GM12875 (cell line): ENCODE measurements around the gene FBXL14.
A peak's percentile ranks its signal among the peaks of the same experiment; 100 is the strongest.

Experiments used
- H3K4me3 ChIP-seq: one replicate; pipeline ENCODE4 v1.5.1; 2011; ENCODE audit warnings: low read depth, low read length, control low read depth
- CTCF ChIP-seq: IDR thresholded peaks from 2 replicates; pipeline ENCODE4 v1.5.1; 2011; ENCODE audit warnings: low read depth, mild to moderate bottlenecking, control low read depth, inconsistent platforms, low read length, moderate library complexity, borderline replicate concordance; ENCODE audit not compliant: insufficient read depth

Gene FBXL14

GRCh38 chr12:1532375-1533165 lies 61.8 kb downstream of the FBXL14 start:
- H3K4me3 ChIP-seq, result peak overlapping the region; percentile 88
- peak; percentile 3; the same call in 1 of the 2 replicates for TF ChIP-seq CTCF

DNA sequence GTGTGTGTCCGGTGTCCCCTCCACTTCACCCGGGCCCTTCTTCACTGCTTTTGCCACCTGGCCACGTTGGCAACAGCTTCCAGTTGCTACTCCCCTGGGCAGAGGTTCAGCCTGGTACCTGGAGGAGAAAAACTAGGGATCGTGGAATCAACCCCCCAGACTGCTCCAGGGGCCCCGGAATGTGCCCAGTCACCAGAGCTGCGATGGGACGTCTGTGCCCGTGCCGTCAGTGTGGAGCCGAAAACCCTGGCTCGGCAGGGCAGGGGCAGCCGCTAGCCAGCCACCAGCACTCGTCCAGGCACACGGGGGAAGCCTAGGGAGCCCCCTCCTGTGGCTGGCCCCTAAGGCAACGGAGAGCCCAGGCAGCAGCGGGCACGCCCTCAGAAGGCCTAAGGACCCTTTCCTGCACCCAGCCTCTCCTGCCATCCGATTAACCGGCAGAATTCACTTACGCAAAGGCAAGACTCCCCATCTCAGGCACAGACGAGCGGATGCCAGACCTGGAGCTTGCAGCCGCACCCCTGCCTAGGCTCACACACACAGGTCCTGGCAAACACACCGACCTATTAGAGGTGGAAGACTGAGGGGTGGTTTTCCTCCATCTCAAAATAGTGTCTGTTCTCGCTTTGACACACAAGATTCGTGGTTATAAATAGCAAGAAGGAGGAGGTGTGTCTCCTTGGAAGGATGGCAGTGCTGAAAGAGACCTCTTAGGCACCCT lies 62.6 kb downstream of the FBXL14 start:
- TF ChIP-seq CTCF, result no peak
- peak overlapping the region; percentile 88 for H3K4me3 ChIP-seq

DNA sequence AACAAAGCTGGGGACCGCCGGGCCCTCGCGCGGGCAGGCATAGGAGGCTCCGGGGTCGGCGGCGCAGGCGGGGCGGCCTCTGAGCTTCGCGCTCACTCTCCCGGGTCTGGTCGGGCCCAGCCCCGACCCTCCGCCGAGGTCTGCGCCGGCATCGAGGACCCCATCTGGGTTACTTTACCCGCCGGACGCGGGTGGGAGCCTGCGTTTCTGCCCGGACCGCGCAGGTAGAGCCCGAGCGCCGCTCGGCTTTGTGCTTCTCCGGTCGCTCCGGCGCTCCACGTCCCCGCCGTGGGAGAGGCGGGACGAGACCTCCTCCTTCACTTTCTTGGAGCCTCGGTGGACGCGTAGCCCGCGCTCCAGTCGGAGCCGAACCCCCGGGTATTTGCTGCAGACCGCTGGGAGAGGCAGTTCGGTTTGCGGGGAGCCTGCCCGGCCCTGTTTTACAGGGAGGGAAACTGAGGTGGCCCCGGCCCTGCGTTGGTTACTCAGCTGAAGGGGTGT lies 63.2 kb downstream of the FBXL14 start:
- peak overlapping the region; percentile 88 for H3K4me3 ChIP-seq
- no peak for TF ChIP-seq CTCF

DNA sequence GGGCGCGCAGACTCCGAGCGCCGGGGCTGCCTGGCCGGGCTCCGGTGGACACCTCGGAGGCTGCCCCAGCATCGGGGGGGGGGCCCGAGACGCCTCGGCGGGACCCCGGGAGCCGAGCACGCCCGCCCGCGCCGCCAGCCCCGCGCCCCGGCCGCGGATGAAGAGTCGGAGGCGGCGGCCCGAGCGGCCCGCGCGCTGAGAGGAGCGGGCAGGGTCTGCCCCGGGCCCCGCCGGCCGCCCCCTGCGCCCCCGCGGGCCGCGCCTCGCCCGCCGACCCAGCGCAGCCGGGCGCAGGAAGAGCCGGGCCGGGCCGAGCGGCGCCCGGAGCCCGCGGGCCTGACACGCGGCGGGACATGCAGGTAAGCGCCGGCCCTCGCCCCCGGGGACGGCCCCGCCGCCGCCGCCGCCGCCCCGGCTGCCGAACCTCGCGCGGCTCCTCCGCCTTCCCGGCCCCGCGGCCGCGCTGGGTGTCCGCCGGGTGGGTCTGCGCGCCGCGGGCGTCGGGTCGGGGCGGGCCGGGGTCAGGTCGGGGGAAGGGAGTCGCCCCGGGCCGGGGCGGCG lies 63.7 kb downstream of the FBXL14 start:
- no peak for TF ChIP-seq CTCF
- peak overlapping the region; percentile 88 for H3K4me3 ChIP-seq

GRCh38 chr12:1529862-1530591 lies 64.4 kb downstream of the FBXL14 start:
- H3K4me3 ChIP-seq, result peak overlapping the region; percentile 88
- no peak for TF ChIP-seq CTCF

DNA sequence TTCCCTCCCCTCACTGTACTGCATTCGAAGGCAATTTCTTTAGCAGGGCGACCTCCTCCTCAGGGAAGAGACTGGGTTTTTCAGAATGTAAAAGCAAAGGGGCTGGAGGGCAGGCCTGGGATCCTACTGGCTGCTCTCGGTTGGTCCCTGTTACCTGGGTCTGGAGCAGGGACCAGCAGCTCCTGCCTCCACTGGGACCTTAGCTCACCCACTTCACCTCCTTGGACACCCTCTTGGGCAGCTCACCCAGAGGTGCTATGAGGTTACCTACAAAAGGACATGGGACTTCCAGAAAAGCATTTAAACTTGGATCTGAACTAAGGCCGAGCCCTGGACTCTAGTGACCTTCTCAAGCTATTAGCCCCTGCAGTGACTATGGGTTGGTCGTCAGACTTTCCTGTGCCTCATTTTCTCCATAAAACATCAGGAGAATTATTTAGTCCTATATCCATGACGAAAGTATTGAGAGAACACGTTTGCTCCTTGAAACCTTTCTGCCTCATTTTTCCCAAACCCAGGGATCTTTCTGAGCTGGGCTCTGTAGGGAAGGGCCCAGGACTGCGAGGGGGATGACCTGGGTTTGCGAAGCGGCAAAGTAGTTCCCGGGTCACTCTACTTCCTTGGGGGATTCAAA lies 65.0 kb downstream of the FBXL14 start:
- H3K4me3 ChIP-seq, result peak overlapping the region; percentile 88
- TF ChIP-seq CTCF, result no peak
